Endothelial cell of umbilical vein (primary cell): Measurements from ENCODE around the gene COL17A1. TPM values are rescaled to one million over a fixed set of nuclear protein-coding genes. Genes with fewer than 3 reads are reported as not detected.

Source experiments
- BruUV-seq: library from RNA; stranded (reverse); fragments of 400-500 nt; replicated peaks from 2 replicates; lab custom pipeline; 2021; lab: Mats Ljungman, UMichigan
- CTCF ChIA-PET: fragments of 300-600, 350-600 bp; sonication (Branson Sonifier 250); formaldehyde crosslinking; loops from one replicate; lab custom pipeline; 2021; ENCODE audit warnings: antibody characterized with exemption, inconsistent platforms; lab: Charles Lee
- POLR2A ChIA-PET: fragments of 300-600, 350-600 bp; sonication (Branson Sonifier 250); formaldehyde crosslinking; loops from one replicate; lab custom pipeline; 2021; ENCODE audit warnings: antibody characterized with exemption, inconsistent platforms; lab: Charles Lee
- DNase-seq: peaks from one replicate; pipeline ENCODE4 v3.0.0-alpha.2; 2011; ENCODE audit warnings: low read depth, low spot score
- FAIRE-seq: peaks from 2 replicates; lab custom pipeline; 2011; peaks lifted over from hg19 to GRCh38; lab: Jason Lieb, UNC
- H2AFZ ChIP-seq: 2 replicates; pipeline ENCODE4 v1.6.0; 2012; ENCODE audit warnings: low read depth, low read length, control low read depth, inconsistent platforms
- H3K27ac ChIP-seq: 2 replicates; pipeline ENCODE4 v1.5.1; 2011; ENCODE audit warnings: low read depth, mild to moderate bottlenecking, control low read depth, low read length, moderate library complexity; ENCODE audit not compliant: insufficient read depth
- H3K27me3 ChIP-seq, 2 experiments: 2 replicates each; pipeline versions ENCODE4 v1.6.0 to v1.6.1; 2011; ENCODE audit warnings: low read length in 2 of 2, mixed read lengths in 1 of 2; ENCODE audit not compliant: control insufficient read depth in 2 of 2, insufficient read depth in 2 of 2
- H3K36me3 ChIP-seq, 2 experiments: 2 replicates in 1 of 2; 3 replicates in 1 of 2; pipeline ENCODE4 v1.5.1; 2011; ENCODE audit warnings: low read length in 2 of 2, mild to moderate bottlenecking in 1 of 2, moderate library complexity in 1 of 2; ENCODE audit not compliant: control insufficient read depth in 2 of 2, insufficient read depth in 2 of 2; ENCODE audit errors: extremely low read depth in 1 of 2
- H3K4me1 ChIP-seq: 3 replicates; pipeline ENCODE4 v1.5.1; 2011; ENCODE audit warnings: mild to moderate bottlenecking, low read length; ENCODE audit not compliant: control insufficient read depth, insufficient read depth; ENCODE audit errors: extremely low read depth
- H3K4me2 ChIP-seq: 2 replicates; pipeline ENCODE4 v1.6.1; 2011; ENCODE audit warnings: low read length, control low read depth, mixed read lengths; ENCODE audit not compliant: insufficient read depth
- H3K4me3 ChIP-seq, 3 experiments: fragments of 200-600 bp in 1 of 3; sonication (generic), shearing (Covaris generic) in 1 of 3; replicated peaks in 1 of 3; 2 replicates each; pipeline ENCODE4 v1.5.1; 2011 to 2016; ENCODE audit warnings: control low read depth in 3 of 3, low read length in 3 of 3, mild to moderate bottlenecking in 2 of 3, inconsistent platforms in 1 of 3, low read depth in 1 of 3, moderate library complexity in 1 of 3; ENCODE audit not compliant: insufficient read depth in 1 of 3
- H3K79me2 ChIP-seq: 2 replicates; pipeline ENCODE4 v1.6.0; 2012; ENCODE audit warnings: low read length, inconsistent platforms; ENCODE audit not compliant: control insufficient read depth, insufficient read depth
- H3K9ac ChIP-seq: replicated peaks from 2 replicates; pipeline ENCODE3; 2011; ENCODE audit warnings: low read length, control low read depth; ENCODE audit not compliant: insufficient read depth; ENCODE audit errors: extremely low read depth
- H3K9me1 ChIP-seq: replicated peaks from 3 replicates; pipeline ENCODE4 v1.6.0; 2011; ENCODE audit warnings: mild to moderate bottlenecking, low read length; ENCODE audit not compliant: control insufficient read depth, insufficient read depth; ENCODE audit errors: extremely low read depth
- H3K9me3 ChIP-seq: replicated peaks from 2 replicates; pipeline ENCODE4 v1.5.1; 2012; ENCODE audit warnings: low read length, inconsistent platforms; ENCODE audit not compliant: control insufficient read depth, insufficient read depth
- H4K20me1 ChIP-seq: replicated peaks from 2 replicates; pipeline ENCODE3; 2011; ENCODE audit warnings: mild to moderate bottlenecking, low read length; ENCODE audit not compliant: control insufficient read depth, insufficient read depth; ENCODE audit errors: extremely low read depth
- EZH2 ChIP-seq: IDR thresholded peaks from 2 replicates; pipeline ENCODE4 v1.6.1; 2012; ENCODE audit warnings: borderline replicate concordance, low read depth, mild to moderate bottlenecking, moderate library complexity, low read length, inconsistent platforms; ENCODE audit not compliant: severe bottlenecking
- FOS ChIP-seq: IDR thresholded peaks from 2 replicates; pipeline ENCODE4 v1.6.1; 2011; ENCODE audit warnings: mild to moderate bottlenecking, low read length, moderate library complexity, borderline replicate concordance; ENCODE audit not compliant: insufficient read depth
- GATA2 ChIP-seq: IDR thresholded peaks from 2 replicates; pipeline ENCODE4 v1.7.0; 2011; ENCODE audit warnings: low read depth, mild to moderate bottlenecking, moderate library complexity, mixed read lengths, low read length; ENCODE audit not compliant: insufficient read length, insufficient read depth
- JUN ChIP-seq: IDR thresholded peaks from 2 replicates; pipeline ENCODE4 v1.6.1; 2011; ENCODE audit warnings: borderline replicate concordance, low read depth; ENCODE audit not compliant: insufficient read length, insufficient read depth
- MYC ChIP-seq: IDR thresholded peaks from one replicate; pipeline ENCODE4 v1.6.1; 2011; ENCODE audit warnings: mild to moderate bottlenecking, low read depth, low read length
- POLR2A ChIP-seq: IDR thresholded peaks from 2 replicates; pipeline ENCODE4 v1.6.1; 2012; ENCODE audit warnings: low read depth, mild to moderate bottlenecking, control low read depth, low read length
- POLR2AphosphoS5 ChIP-seq: IDR thresholded peaks from 2 replicates; pipeline ENCODE4 v1.6.1; 2012; ENCODE audit warnings: low read depth, mild to moderate bottlenecking, control low read depth, low read length, moderate library complexity; ENCODE audit not compliant: insufficient read depth
- dilution Hi-C: fragments of 300-500 bp; cut with MboI; formaldehyde crosslinking; loops from one replicate; pipeline ENCODE4 v1.15.0; 2019; ENCODE audit warnings: low sequenced_read_pairs; ENCODE audit not compliant: extremely low pct_ligation_motif_present
- intact Hi-C: fragments of 100-400 bp; cut with micrococcal nuclease; formaldehyde crosslinking; loops from one replicate; pipeline ENCODE4 v1.10.0; 2022
- polyA plus RNA-seq, 4 experiments: library from polyadenylated mRNA; depleted of rRNA in 3 of 4; stranded (reverse) in 3 of 4; unstranded in 1 of 4; fragments of >200 nt; gene quantifications; 2 replicates each; pipeline versions ENCODE4 v1.2.1 to v1.2.3, GENCODE V29; 2011 to 2012; ENCODE audit warnings: missing spikeins in 1 of 4
- total RNA-seq: library from RNA; stranded (reverse); gene quantifications from 2 replicates; pipeline ENCODE4 v1.2.3, GENCODE V29; 2021
- TF ChIP-seq, protein P1 (sequence below), 2 donors: IDR thresholded peaks; 1 replicate in 1 of 2; 2 replicates in 1 of 2; pipeline ENCODE4 v1.5.1; 2011; ENCODE audit warnings: low read length in 2 of 2, mild to moderate bottlenecking in 2 of 2, moderate library complexity in 2 of 2, control low read depth in 1 of 2, inconsistent platforms in 1 of 2, low read depth in 1 of 2; ENCODE audit not compliant: insufficient read depth in 1 of 2; ENCODE audit errors: extremely low read depth in 1 of 2
- TF ChIP-seq, protein P2 (sequence below): IDR thresholded peaks from 2 replicates; pipeline ENCODE4 v1.6.1; 2011; ENCODE audit not compliant: insufficient read depth, insufficient read length

The COL17A1 gene
- total and polyA plus RNA-seq, 2 donors (not counting 3 experiments of a cell fraction or from before 2014, with no cell fraction given): 0.57 to 1.3 TPM

DNA sequence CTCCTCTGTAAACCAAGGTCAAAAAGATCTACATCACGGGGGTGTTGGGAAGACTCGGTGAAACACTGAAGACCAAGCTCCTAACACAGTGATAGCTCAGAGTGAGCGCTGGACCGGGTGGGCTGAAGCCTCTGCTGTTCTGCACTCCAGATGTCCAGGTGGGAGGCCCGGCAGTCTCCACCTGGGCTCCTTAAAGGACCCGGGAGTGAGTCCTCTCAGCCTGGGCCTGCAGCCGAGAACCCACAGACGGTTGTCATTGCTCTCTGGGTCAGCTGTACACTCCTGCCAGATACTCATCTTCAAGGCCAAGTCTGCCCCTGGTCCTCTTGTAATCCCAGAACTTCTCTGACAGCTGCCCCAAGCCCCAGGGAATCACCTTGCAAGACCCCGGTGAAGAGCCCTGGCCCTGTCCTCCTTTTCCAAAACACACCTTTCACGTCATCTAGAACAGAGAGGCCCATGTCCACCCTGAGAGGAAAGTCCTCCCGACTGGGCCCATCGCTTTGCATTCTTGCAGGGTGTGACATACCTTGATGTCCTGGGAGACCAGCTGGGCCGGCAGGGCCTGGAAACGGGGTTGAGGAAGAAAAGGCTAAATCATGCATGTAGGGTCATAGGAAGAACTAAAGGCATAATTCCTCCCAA lies 43.7 kb downstream of the COL17A1 start:
- Histone ChIP-seq H2AFZ (no peak overlapping the region), H3K36me3 (no peaks in the 10 kb centered on the region), H3K4me2 (no peak overlapping the region), H3K27ac (no peak overlapping the region), H3K27me3 (no peaks in the 10 kb centered on the region), H3K4me1 (no peaks in the 10 kb centered on the region), H4K20me1 (no peaks in the 10 kb centered on the region), H3K9me1 (no peaks in the 10 kb centered on the region), H3K79me2 (no peaks in the 10 kb centered on the region), H3K4me3 (no peak overlapping the region), H3K9ac (no peak overlapping the region), H3K9me3 (no peaks in the 10 kb centered on the region)
- DNase-seq (no peak), FAIRE-seq (no peak)
- TF ChIP-seq, protein P1, sequence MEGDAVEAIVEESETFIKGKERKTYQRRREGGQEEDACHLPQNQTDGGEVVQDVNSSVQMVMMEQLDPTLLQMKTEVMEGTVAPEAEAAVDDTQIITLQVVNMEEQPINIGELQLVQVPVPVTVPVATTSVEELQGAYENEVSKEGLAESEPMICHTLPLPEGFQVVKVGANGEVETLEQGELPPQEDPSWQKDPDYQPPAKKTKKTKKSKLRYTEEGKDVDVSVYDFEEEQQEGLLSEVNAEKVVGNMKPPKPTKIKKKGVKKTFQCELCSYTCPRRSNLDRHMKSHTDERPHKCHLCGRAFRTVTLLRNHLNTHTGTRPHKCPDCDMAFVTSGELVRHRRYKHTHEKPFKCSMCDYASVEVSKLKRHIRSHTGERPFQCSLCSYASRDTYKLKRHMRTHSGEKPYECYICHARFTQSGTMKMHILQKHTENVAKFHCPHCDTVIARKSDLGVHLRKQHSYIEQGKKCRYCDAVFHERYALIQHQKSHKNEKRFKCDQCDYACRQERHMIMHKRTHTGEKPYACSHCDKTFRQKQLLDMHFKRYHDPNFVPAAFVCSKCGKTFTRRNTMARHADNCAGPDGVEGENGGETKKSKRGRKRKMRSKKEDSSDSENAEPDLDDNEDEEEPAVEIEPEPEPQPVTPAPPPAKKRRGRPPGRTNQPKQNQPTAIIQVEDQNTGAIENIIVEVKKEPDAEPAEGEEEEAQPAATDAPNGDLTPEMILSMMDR (IDR thresholded peaks at IDR 0.05; ENCODE audit: extremely low read depth in 1 of 2, insufficient read depth in 1 of 2, low read depth in 1 of 2, low read length in 2 of 2): no peak
- TF ChIP-seq MYC (no peak), POLR2A (no peak), EZH2 (no peak), JUN (no peak), POLR2AphosphoS5 (no peak), FOS (no peak), GATA2 (no peak)
- TF ChIP-seq, protein P2, sequence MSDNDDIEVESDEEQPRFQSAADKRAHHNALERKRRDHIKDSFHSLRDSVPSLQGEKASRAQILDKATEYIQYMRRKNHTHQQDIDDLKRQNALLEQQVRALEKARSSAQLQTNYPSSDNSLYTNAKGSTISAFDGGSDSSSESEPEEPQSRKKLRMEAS: no peak
- intact Hi-C loops (loop anchor here (10.0 kb wide), 1 partner anchor 293 kb away; the partner anchor contains the start of gene ITPRIP), dilution Hi-C loops (no loop called here)
- ChIA-PET POLR2A (no interaction called here), CTCF (interaction anchor here (1.6 to 3.1 kb wide), 3 partner anchors 13 to 154 kb away, joined by 5 to 16 read pairs (median 8); partner anchors contain the start of gene SFR1)
- BruUV-seq: no TSS peak
